Measurements from ENCODE around the gene MEIS2. TPM values are rescaled to one million over a fixed set of nuclear protein-coding genes. Genes with fewer than 3 reads are reported as not detected.

Gene MEIS2
- total RNA-seq, 1 donor from 2014 or later = 35.6 TPM

GRCh38 chr15:37037071-37037655 lies 63.2 kb downstream of the MEIS2 start:
- peaks cover 30% of the 10 kb centered on the region for H3K79me2 ChIP-seq (ENCODE audit: insufficient read depth, low read length)
- H3K9me3 ChIP-seq (ENCODE audit: insufficient read depth, low read depth, low read length) = no peaks in the 10 kb centered on the region
- no peak overlapping the region for H2AFZ ChIP-seq (ENCODE audit: low read depth, low read length)
- no peak overlapping the region for H3K4me2 ChIP-seq (ENCODE audit: low read length)
- H3K27ac Mint-ChIP-seq (ENCODE audit: unreplicated experiment) = no peak overlapping the region
- H3K36me3 ChIP-seq (ENCODE audit: insufficient read depth, low read length) = peaks cover 17% of the 10 kb centered on the region
- H3K4me1 ChIP-seq (ENCODE audit: insufficient read depth, low read length) = no peaks in the 10 kb centered on the region
- no peaks in the 10 kb centered on the region for H3K27me3 ChIP-seq (ENCODE audit: insufficient read depth, low read length)
- H3K4me1 Mint-ChIP-seq (ENCODE audit: low read depth, unreplicated experiment) = peaks cover 15% of the 10 kb centered on the region
- FAIRE-seq (no peak), DNase-seq (ENCODE audit: low read depth) (no peak)
- no peaks in the 10 kb centered on the region for H3K27me3 Mint-ChIP-seq (ENCODE audit: low read depth, unreplicated experiment)
- H3K9me3 Mint-ChIP-seq (ENCODE audit: unreplicated experiment) = no peaks in the 10 kb centered on the region
- H3K27ac ChIP-seq (ENCODE audit: low read depth, low read length) = no peak overlapping the region
- no peak for TF ChIP-seq CTCF (IDR thresholded peaks at IDR 0.05; ENCODE audit: insufficient read depth, low read depth, low read length)
- TF ChIP-seq EZH2 (IDR thresholded peaks at IDR 0.05; ENCODE audit: insufficient read depth, low read length) = no peak
- no peak overlapping the region for H3K4me3 Mint-ChIP-seq (ENCODE audit: unreplicated experiment)
- peaks cover 52% of the 10 kb centered on the region for H4K20me1 ChIP-seq (ENCODE audit: insufficient read depth, low read length)
- H3K4me3 ChIP-seq (ENCODE audit: insufficient read depth, low read depth, low read length) = no peak overlapping the region
- no peak overlapping the region for H3K9ac ChIP-seq (ENCODE audit: low read length)
- H3K36me3 Mint-ChIP-seq (ENCODE audit: low read depth, unreplicated experiment) = peaks cover 6% of the 10 kb centered on the region

- peaks cover 10% of the 10 kb centered on the region for H3K36me3 Mint-ChIP-seq (ENCODE audit: low read depth, unreplicated experiment)
- no peak overlapping the region for H3K4me3 Mint-ChIP-seq (ENCODE audit: unreplicated experiment)
- Histone ChIP-seq H3K4me2 (ENCODE audit: low read length) (no peak overlapping the region), H3K4me1 (ENCODE audit: insufficient read depth, low read length) (no peaks in the 10 kb centered on the region), H2AFZ (ENCODE audit: low read depth, low read length) (no peak overlapping the region), H3K9ac (ENCODE audit: low read length) (no peak overlapping the region), H3K36me3 (ENCODE audit: insufficient read depth, low read length) (peaks cover 19% of the 10 kb centered on the region), H3K27me3 (ENCODE audit: insufficient read depth, low read length) (no peaks in the 10 kb centered on the region), H4K20me1 (ENCODE audit: insufficient read depth, low read length) (peaks cover 44% of the 10 kb centered on the region), H3K4me3 (ENCODE audit: insufficient read depth, low read depth, low read length) (no peak overlapping the region), H3K27ac (ENCODE audit: low read depth, low read length) (no peak overlapping the region), H3K79me2 (ENCODE audit: insufficient read depth, low read length) (peaks cover 24% of the 10 kb centered on the region), H3K9me3 (ENCODE audit: insufficient read depth, low read depth, low read length) (no peaks in the 10 kb centered on the region)
- no peak for FAIRE-seq
- DNase-seq (ENCODE audit: low read depth) = peak; percentile 64
- peaks cover 18% of the 10 kb centered on the region for H3K4me1 Mint-ChIP-seq (ENCODE audit: low read depth, unreplicated experiment)
- no peaks in the 10 kb centered on the region for H3K9me3 Mint-ChIP-seq (ENCODE audit: unreplicated experiment)
- no peak for TF ChIP-seq CTCF (IDR thresholded peaks at IDR 0.05; ENCODE audit: insufficient read depth, low read depth, low read length)
- TF ChIP-seq EZH2 (IDR thresholded peaks at IDR 0.05; ENCODE audit: insufficient read depth, low read length) = no peak
- no peak overlapping the region for H3K27ac Mint-ChIP-seq (ENCODE audit: unreplicated experiment)
- H3K27me3 Mint-ChIP-seq (ENCODE audit: low read depth, unreplicated experiment) = no peaks in the 10 kb centered on the region
Measured at GRCh38 chr15:37034835-37035748, 65.3 kb downstream of the MEIS2 start.

Measured in astrocyte (in vitro differentiated cells and primary cell).